DMS79 treated with DMSO at 0.1 percent for 48 hours (cell line): Measurements from ENCODE around the gene IGSF9B.

Experiments
- DNase-seq: peaks from one replicate; lab custom pipeline; 2025; lab: John Stamatoyannopoulos, UW

The IGSF9B gene

DNA sequence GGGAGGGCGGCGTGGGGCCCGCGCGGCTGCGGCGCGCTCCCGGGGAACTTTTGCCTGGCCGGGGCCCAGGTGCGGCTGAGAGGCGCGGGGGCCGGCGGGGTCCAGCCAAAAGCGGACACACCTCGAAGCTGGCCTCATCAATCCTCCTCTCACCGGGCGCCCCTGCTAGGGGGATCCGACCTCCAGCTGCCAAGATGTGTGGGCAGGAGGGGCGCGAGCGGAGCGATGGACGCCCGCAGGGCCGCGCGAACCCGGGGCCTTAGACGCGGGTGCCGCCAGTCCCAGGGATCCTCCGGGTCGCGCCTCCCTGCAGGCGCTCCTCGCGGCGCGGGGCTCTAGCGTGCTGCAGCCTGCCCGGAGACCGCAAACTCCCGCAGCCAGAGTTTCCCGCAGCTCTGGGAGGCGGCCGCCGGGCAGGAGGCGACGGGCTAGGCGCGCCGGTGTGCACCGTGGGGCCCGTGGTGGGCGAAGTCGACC, 785 bp downstream of the IGSF9B start:
- DNase-seq, result no peak

DNA sequence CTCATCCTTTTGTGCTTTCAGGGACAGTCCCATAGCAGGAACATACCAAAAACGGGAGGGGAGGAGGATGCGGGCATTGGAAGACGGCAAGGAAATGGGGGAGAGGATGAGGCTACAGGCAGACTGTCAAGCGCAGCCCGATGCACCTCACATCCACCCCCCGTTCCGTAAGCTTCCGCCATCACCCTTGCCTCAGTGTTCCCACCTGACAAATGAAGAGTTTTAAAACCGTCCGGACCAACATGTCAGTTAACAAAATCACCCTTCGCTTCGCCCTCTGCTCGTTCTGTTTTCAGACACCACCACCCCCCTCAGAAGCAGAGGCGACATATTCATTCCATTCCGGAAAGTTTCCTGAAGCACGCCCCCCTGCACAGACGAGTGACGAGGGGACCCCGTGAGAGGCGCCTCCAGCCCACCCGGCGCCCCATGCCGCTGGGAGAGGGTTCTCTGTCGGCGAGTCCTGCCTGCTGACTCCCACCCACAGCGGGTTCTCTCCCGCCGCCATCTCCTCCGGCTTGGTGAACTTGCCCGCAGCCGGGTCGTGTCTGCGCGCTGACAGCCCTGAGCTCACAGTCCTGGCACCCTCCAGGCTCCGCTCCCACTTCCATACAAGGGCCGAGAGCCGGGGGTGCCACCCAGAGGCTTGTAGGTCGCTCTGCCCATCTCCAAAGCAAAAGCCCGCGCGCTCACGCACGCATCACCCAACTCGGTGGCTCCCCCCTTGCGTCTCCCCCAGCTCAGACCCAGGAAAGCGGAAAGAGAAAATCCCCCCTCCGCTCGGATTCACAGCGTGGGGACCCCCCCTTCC, 1.5 kb downstream of the IGSF9B start:
- DNase-seq, result peak; percentile 45

DNA sequence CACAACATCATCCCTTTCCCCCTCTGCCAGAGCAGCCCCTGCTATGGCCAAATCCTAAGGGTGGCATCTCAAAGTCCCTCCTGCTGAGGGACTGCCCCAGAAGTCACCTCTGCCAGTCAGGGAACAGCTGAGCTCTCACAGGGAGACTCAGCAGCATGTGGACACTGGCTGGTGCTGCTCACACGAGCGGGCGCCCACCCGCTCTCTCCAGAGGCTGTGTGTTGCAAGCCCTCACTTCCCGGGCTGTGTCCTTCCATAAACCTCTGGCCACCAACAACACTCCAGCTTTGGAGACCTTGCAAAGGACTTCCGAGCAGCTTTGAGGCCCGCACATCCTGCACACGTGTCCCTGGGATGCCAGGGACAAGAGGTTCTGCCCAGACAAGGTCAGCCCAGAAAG, 2.8 kb downstream of the IGSF9B start:
- no peak for DNase-seq

DNA sequence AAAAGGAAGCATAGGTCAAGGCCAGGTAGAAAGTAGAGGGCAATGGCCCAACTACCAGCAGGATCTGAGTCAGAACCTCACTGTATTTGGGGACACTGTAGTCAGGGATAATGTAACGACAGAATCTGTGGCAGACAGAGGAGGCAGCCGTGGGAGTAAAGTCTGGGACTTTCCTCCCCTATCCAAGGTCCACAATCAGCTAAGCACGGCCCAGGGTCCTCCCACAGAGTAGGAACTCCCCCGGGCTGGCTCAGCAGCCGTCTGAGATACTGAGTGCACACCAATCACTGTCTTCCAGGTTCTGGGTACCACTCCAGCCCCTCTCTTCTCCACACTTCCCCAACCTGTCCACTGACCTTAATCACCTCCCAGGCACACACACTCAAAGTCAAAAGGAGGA, 3.2 kb downstream of the IGSF9B start:
- no peak for DNase-seq

GRCh38 chr11:133952199-133953190, 4.3 kb downstream of the IGSF9B start:
- no peak for DNase-seq

GRCh38 chr11:133951327-133952198, 5.2 kb downstream of the IGSF9B start:
- DNase-seq, result peak; percentile 91

GRCh38 chr11:133950874-133951326, 5.9 kb downstream of the IGSF9B start:
- peak; percentile 39 for DNase-seq

- no peak for DNase-seq
Observed at GRCh38 chr11:133950421-133950820, 6.3 kb downstream of the IGSF9B start.

DNA sequence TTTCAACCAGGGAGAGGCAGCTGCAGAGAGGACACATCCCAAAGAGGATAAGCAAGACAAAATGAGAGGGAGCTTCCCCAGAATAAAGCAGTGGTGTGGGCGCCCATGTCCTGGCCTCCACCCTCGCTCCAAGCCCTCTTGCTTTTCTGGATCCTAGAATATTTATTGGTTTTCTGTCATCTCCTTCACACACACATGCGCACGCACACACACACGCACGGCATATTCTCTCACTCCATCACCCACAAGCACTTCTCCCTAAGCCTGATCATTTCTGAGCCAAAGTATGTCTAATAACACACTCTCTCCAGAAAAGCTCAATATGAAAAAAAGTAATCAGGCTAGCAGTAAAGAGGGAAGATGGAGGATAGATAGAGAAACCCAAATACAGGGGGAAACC, 7.6 kb downstream of the IGSF9B start:
- DNase-seq, result peak; percentile 39

GRCh38 chr11:133948711-133949110, 8.1 kb downstream of the IGSF9B start:
- DNase-seq, result peak; percentile 84

GRCh38 chr11:133947321-133947756, 9.4 kb downstream of the IGSF9B start:
- DNase-seq, result peak; percentile 78

- peak; percentile 91 for DNase-seq
Observed at GRCh38 chr11:133946541-133947318, 10.0 kb downstream of the IGSF9B start.

DNA sequence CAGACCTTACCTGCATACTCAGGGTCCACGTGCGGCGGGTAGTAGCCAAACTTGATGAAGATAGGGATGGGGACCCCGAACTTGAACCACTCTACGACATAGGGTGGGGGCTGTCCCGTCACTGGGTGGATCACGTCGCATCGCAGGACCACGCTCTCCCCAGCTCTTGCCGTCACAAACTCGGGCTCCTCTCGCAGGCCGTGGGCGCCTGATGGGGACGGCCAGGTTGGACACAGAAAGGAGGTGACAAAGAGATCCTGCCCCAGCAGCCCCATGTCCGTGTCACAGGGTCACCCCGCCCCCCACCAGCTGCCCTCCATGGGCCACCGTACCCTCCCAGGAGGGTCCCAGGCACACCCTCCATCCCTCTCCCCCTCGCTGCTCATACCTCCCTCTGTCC, 10.7 kb downstream of the IGSF9B start:
- no peak for DNase-seq

GRCh38 chr11:133945087-133945974, 11.4 kb downstream of the IGSF9B start:
- DNase-seq, result peak; percentile 82

GRCh38 chr11:133943950-133944698, 12.6 kb downstream of the IGSF9B start:
- DNase-seq, result no peak

DNA sequence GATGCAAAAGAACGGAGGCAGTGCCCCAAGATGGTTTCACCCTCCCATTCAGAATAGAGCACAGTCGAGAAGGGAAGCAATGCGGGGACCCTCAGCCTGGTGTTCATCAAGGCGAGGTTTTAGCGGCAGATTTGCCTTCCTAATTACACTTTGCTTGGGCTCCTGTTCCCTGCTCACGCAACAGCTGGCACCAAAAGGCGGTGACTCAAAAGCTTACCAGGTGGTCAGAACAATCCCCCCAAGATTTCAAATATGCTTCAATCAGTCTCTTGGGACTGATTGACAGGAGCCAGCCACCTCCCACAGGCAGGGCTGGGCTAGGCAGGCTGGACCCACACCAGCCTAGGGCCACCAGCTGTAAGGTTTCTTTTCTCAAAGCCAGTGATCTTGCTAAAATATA, 14.2 kb downstream of the IGSF9B start:
- no peak for DNase-seq

- DNase-seq, result no peak
Observed at GRCh38 chr11:133941546-133941945, 15.2 kb downstream of the IGSF9B start.

GRCh38 chr11:133940034-133940433, 16.7 kb downstream of the IGSF9B start:
- no peak for DNase-seq

- DNase-seq, result no peak
Observed at GRCh38 chr11:133939558-133939957, 17.2 kb downstream of the IGSF9B start.
